Mesenchymal stem cell (in vitro differentiated cells and primary cell): ENCODE data around the gene NUDCD3.
A peak's percentile ranks its signal among the peaks of the same experiment; 100 is the strongest.

Experiments
- DNase-seq: peaks from one replicate; pipeline ENCODE4 v3.0.0-alpha.2; 2013
- H2AFZ ChIP-seq: one replicate; pipeline ENCODE4 v1.6.1; 2013; ENCODE audit warnings: low read depth, mild to moderate bottlenecking, control low read depth, inconsistent platforms, low read length, moderate library complexity
- H2AK5ac ChIP-seq: 2 replicates; pipeline ENCODE4 v1.6.1; 2013; ENCODE audit warnings: low read length, moderate library complexity, mild to moderate bottlenecking, inconsistent platforms; ENCODE audit not compliant: severe bottlenecking
- H2BK120ac ChIP-seq: one replicate; pipeline ENCODE4 v1.6.1; 2013; ENCODE audit warnings: low read depth, mild to moderate bottlenecking, inconsistent platforms, low read length, moderate library complexity
- H2BK12ac ChIP-seq, 2 experiments: one replicate each; pipeline ENCODE4 v1.6.1; 2013; ENCODE audit warnings: inconsistent platforms in 2 of 2, low read length in 2 of 2, mild to moderate bottlenecking in 2 of 2, moderate library complexity in 2 of 2, control low read depth in 1 of 2
- H2BK15ac ChIP-seq: one replicate; pipeline ENCODE4 v1.6.1; 2013; ENCODE audit warnings: mild to moderate bottlenecking, low read depth, inconsistent platforms; ENCODE audit not compliant: poor library complexity, severe bottlenecking
- H2BK5ac ChIP-seq: 2 replicates; pipeline ENCODE4 v1.6.1; 2013; ENCODE audit warnings: low read depth, mild to moderate bottlenecking, low read length, control low read depth, inconsistent platforms; ENCODE audit not compliant: poor library complexity, severe bottlenecking
- H3K14ac ChIP-seq, 2 experiments: one replicate each; pipeline ENCODE4 v1.6.1; 2013; ENCODE audit warnings: inconsistent platforms in 2 of 2, low read length in 2 of 2, control low read depth in 1 of 2, mild to moderate bottlenecking in 1 of 2, moderate library complexity in 1 of 2
- H3K18ac ChIP-seq, 2 experiments: one replicate each; pipeline ENCODE4 v1.6.1; 2013; ENCODE audit warnings: inconsistent platforms in 2 of 2, low read length in 2 of 2, control low read depth in 1 of 2, low read depth in 1 of 2, mild to moderate bottlenecking in 1 of 2
- H3K23ac ChIP-seq, 2 experiments: one replicate each; pipeline ENCODE4 v1.6.1; 2013; ENCODE audit warnings: inconsistent platforms in 2 of 2, low read length in 2 of 2, mild to moderate bottlenecking in 2 of 2, moderate library complexity in 2 of 2, control low read depth in 1 of 2
- H3K27ac ChIP-seq: 2 replicates; pipeline ENCODE4 v1.5.1; 2013; ENCODE audit warnings: mild to moderate bottlenecking, moderate library complexity, low read length, control low read depth, inconsistent platforms; ENCODE audit not compliant: poor library complexity, severe bottlenecking
- H3K27me3 ChIP-seq, 2 experiments: 2 replicates each; pipeline versions ENCODE4 v1.6.1 to v1.7.0; 2013; ENCODE audit warnings: low read length in 2 of 2, mild to moderate bottlenecking in 2 of 2, moderate library complexity in 2 of 2, control low read depth in 1 of 2, inconsistent platforms in 1 of 2; ENCODE audit not compliant: control insufficient read depth in 1 of 2, insufficient read depth in 1 of 2
- H3K36me3 ChIP-seq, 2 experiments: 2 replicates each; pipeline versions ENCODE4 v1.6.1 to v1.7.0; 2013; ENCODE audit warnings: low read length in 2 of 2, control low read depth in 1 of 2, inconsistent platforms in 1 of 2, low read depth in 1 of 2, mild to moderate bottlenecking in 1 of 2; ENCODE audit not compliant: insufficient read depth in 2 of 2, control insufficient read depth in 1 of 2
- H3K4ac ChIP-seq, 2 experiments: one replicate each; pipeline ENCODE4 v1.6.1; 2013; ENCODE audit warnings: inconsistent platforms in 2 of 2, low read length in 2 of 2, mild to moderate bottlenecking in 2 of 2, moderate library complexity in 2 of 2, control low read depth in 1 of 2, low read depth in 1 of 2
- H3K4me1 ChIP-seq: 2 replicates; pipeline ENCODE4 v1.6.1; 2013; ENCODE audit warnings: low read depth, low read length, control low read depth; ENCODE audit not compliant: control insufficient read depth, insufficient read depth
- H3K4me2 ChIP-seq: 2 replicates; pipeline ENCODE4 v1.6.1; 2013; ENCODE audit warnings: low read length, mild to moderate bottlenecking, inconsistent platforms; ENCODE audit not compliant: poor library complexity, severe bottlenecking
- H3K4me3 ChIP-seq, 2 experiments: 2 replicates each; pipeline versions ENCODE4 v1.5.1 to v1.7.0; 2013; ENCODE audit warnings: low read length in 2 of 2, mild to moderate bottlenecking in 2 of 2, control low read depth in 1 of 2, low read depth in 1 of 2; ENCODE audit not compliant: insufficient read depth in 1 of 2
- H3K79me1 ChIP-seq: replicated peaks from 2 replicates; pipeline ENCODE4 v1.6.1; 2013; ENCODE audit warnings: mild to moderate bottlenecking, control low read depth, low read length, inconsistent platforms; ENCODE audit not compliant: poor library complexity, severe bottlenecking
- H3K9ac ChIP-seq: 2 replicates; pipeline ENCODE4 v1.7.0; 2013; ENCODE audit warnings: mild to moderate bottlenecking, low read length, moderate library complexity
- H3K9me3 ChIP-seq: 2 replicates; pipeline ENCODE4 v1.7.0; 2013; ENCODE audit warnings: mild to moderate bottlenecking, low read length; ENCODE audit not compliant: control insufficient read depth
- H4K8ac ChIP-seq: one replicate; pipeline ENCODE4 v1.6.1; 2013; ENCODE audit warnings: inconsistent platforms, mild to moderate bottlenecking, low read length, moderate library complexity
- H4K91ac ChIP-seq: one replicate; pipeline ENCODE4 v1.6.1; 2013; ENCODE audit warnings: mild to moderate bottlenecking, low read length, inconsistent platforms
- WGBS: methylation state at CpG from one replicate; pipeline ENCODE4 v1.1.7; 2013; ENCODE audit warnings: mixed read lengths; 5-methylcytosine and 5-hydroxymethylcytosine counted together

NUDCD3 gene

DNA sequence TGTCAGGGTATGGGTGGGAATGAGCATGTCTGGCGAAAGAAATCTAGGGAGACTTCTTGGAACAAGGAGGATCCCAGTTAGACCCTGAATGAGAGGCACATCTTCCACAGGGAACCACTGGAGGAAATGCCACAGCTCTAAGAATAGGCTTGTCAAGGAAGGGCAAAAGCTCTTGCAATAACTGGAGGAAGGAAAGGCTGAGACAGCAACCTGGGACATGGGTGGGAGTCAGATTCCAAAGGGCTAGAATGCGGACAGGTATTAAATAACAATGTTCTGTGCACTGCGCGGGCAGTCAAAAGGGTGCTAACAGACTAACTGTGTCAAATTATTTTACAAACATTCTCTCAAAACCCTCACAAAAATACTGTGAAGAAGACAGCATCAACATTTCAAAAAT, 4.5 kb downstream of the NUDCD3 start:
- H3K18ac ChIP-seq, result no peak overlapping the region
- H3K27me3 ChIP-seq, result no peaks in the 10 kb centered on the region
- no peak overlapping the region for H3K4ac ChIP-seq
- H2BK5ac ChIP-seq, result no peak overlapping the region
- H2AK5ac ChIP-seq, result no peak overlapping the region
- 94% methylated on average over 3 of the region's 4 CpGs for WGBS
- no peak overlapping the region for H3K4me2 ChIP-seq
- H4K91ac ChIP-seq, result no peak overlapping the region
- no peak overlapping the region for H3K27ac ChIP-seq
- peaks cover 5% of the 10 kb centered on the region for H3K4me1 ChIP-seq
- peaks cover 16% of the 10 kb centered on the region for H3K79me1 ChIP-seq
- peak overlapping the region; percentile 52 for H2BK120ac ChIP-seq
- no peak overlapping the region for H3K4me3 ChIP-seq
- H2BK15ac ChIP-seq, result no peak overlapping the region
- no peak overlapping the region for H2AFZ ChIP-seq
- H2BK12ac ChIP-seq, result no peak overlapping the region
- DNase-seq, result no peak
- no peak overlapping the region for H4K8ac ChIP-seq
- H3K9me3 ChIP-seq, result peaks cover 20% of the 10 kb centered on the region
- no peak overlapping the region for H3K23ac ChIP-seq
- peak overlapping the region; percentile 5 for H3K9ac ChIP-seq
- no peak overlapping the region for H3K14ac ChIP-seq
- H3K36me3 ChIP-seq, result peaks cover 15 to 45% of the 10 kb centered on the region in 2 experiments

DNA sequence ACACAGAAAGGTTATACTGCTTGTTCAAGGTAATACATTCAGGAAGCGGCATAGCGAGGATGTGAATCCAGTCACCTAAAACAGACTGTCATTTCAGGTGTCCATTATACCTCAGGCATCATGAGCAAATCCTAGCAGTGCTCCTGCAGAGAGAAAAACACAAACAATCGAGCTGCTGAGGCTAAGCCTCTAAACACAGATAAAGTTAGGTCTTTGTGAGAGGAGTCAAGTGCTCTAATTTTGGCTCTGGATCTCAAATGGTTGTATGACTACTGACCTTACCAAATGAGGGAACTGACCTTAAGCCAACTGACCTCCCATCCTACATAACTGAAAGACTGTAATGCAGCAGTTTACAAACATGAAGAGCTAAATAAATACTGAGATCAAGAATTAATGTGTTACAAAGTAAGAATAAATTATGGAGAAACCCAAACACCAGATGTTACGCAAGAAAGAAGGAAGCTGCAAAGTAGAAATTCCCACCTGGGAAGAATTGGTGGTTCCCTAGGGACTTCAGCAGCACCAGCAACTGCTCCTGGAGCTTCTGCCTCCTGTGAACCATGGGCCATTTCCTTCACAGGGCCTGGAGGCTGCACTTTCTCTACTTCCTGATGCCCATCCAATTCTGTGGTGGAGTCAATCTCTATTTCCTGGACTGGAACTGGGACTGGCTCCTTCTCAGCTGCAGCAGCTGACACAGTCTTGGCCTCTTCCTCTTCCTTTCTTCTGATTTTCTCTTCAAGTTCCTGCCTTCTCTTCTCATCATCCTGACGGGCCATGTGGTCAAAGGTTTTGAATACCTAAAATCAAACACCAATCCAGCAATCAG, 5.8 kb downstream of the NUDCD3 start:
- DNase-seq, result no peak

DNA sequence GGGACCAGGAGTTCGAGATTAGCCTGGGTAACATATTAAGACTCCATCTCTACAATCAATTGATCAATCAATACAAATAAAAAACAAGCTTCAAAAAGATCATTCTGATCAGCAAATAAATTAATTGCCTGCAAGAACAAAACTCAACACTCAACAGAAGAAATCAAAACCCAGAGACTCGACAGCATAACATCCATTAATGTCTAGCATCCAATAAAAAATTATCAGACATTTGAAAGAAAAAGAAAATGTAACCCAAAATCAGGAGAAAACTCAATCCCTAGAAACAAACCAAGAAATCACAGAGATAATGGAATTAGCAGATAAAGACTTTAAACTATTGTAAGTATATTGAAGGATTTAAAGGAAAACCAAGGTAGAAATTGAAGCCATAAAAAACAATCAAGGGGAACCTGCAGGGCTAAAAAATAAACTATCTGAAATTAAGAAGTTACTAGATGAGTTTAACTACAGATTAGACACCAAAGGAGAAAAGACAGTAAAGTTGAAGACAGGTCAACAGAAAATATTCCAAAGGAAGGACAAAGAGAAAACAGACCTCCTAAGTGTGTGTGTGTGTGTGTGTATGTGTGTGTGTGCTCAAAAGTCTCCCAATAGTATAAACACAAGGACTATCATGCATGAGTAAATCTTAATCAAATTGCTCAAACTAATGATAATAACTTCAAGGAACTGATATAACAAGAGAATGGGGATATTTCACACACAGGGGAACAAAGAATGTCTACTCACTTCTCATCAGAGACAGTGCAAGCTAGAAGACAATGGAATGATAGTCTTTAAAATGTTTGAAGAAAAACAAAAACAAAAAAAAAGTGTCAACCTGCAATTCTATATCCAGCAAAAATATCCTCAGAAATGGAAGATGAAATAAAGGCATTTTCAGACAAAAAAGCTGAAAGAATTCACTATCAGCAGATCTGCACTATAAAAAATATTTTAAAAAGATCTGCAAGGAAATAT, 7.7 kb downstream of the NUDCD3 start:
- Histone ChIP-seq H4K8ac (no peak overlapping the region), H4K91ac (no peak overlapping the region), H3K4me1 (peaks cover 6% of the 10 kb centered on the region), H3K9me3 (peaks cover 20% of the 10 kb centered on the region), H2BK15ac (no peak overlapping the region), H2BK120ac (no peak overlapping the region), H3K79me1 (peaks cover 25% of the 10 kb centered on the region), H3K9ac (no peak overlapping the region), H3K23ac (no peak overlapping the region), H3K18ac (no peak overlapping the region), H2AK5ac (no peak overlapping the region), H3K14ac (no peak overlapping the region), H3K27me3 (no peaks in the 10 kb centered on the region), H2AFZ (no peak overlapping the region), H3K4ac (no peak overlapping the region), H2BK12ac (no peak overlapping the region), H3K36me3 (peaks cover 23 to 69% of the 10 kb centered on the region in 2 experiments), H3K27ac (no peak overlapping the region), H3K4me3 (no peak overlapping the region), H3K4me2 (no peak overlapping the region), H2BK5ac (no peak overlapping the region)
- WGBS, result 100% methylated on average over 2 of the region's 2 CpGs
- DNase-seq, result no peak

More for the DNA sequence above, 5.8 kb downstream of the NUDCD3 start:
- Histone ChIP-seq H2BK12ac (no peak overlapping the region), H2BK15ac (no peak overlapping the region), H2BK120ac (no peak overlapping the region), H3K23ac (no peak overlapping the region), H2AFZ (no peak overlapping the region), H2BK5ac (no peak overlapping the region), H4K91ac (no peak overlapping the region), H3K79me1 (peaks cover 21% of the 10 kb centered on the region), H3K27ac (no peak overlapping the region), H3K27me3 (no peaks in the 10 kb centered on the region), H3K36me3 (peaks cover 18 to 51% of the 10 kb centered on the region in 2 experiments), H3K9ac (no peak overlapping the region), H3K18ac (no peak overlapping the region), H3K4me2 (no peak overlapping the region), H2AK5ac (no peak overlapping the region), H3K4me3 (no peak overlapping the region), H3K4me1 (peaks cover 6% of the 10 kb centered on the region), H4K8ac (no peak overlapping the region), H3K4ac (no peak overlapping the region), H3K14ac (no peak overlapping the region), H3K9me3 (peaks cover 20% of the 10 kb centered on the region)
- WGBS, result 95% methylated on average over 5 of the region's 5 CpGs

DNA sequence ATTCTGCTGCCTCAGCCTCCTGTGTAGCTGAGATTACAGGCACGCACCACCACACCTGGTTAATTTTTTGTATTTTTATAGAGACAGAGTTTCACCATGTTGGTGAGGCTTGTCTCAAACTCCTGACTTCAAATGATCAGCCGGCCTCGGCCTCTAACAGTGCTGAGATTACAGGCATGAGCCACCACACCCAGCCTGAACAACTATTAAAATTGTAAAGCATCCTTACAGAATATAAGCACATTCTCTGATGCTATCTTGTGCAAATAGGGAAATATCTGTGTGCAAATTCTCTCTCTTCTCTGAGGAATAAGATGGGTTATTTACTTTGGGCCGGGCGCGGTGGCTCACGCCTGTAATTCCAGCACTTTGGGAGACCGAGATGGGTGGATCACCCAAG, 12.5 kb downstream of the NUDCD3 start:
- Histone ChIP-seq H3K27ac (no peak overlapping the region), H3K18ac (no peak overlapping the region), H3K14ac (no peak overlapping the region), H3K9me3 (peaks cover 7% of the 10 kb centered on the region), H4K91ac (no peak overlapping the region), H3K27me3 (no peaks in the 10 kb centered on the region), H2BK12ac (no peak overlapping the region), H4K8ac (no peak overlapping the region), H3K9ac (no peak overlapping the region), H3K79me1 (peaks cover 24% of the 10 kb centered on the region), H3K4ac (no peak overlapping the region), H2AK5ac (no peak overlapping the region), H2BK5ac (no peak overlapping the region), H3K4me1 (peaks cover 11% of the 10 kb centered on the region), H2AFZ (no peak overlapping the region), H3K4me3 (no peak overlapping the region), H3K4me2 (no peak overlapping the region), H2BK120ac (no peak overlapping the region), H3K23ac (no peak overlapping the region), H2BK15ac (no peak overlapping the region), H3K36me3 (peaks cover 14 to 61% of the 10 kb centered on the region in 2 experiments)
- 98% methylated on average over 5 of the region's 8 CpGs for WGBS
- no peak for DNase-seq
